HepG2 (cell line): ENCODE data around the gene FAM3A. TPM values are rescaled to one million over a fixed set of nuclear protein-coding genes. Genes with fewer than 3 reads are reported as not detected.

Source experiments
- ATAC-seq: fragments of 200-7000 bp; cut with Tn5 transposase; 3 replicates; pipeline ENCODE4 v1.9.1; 2020; ENCODE audit warnings: mild to moderate bottlenecking, moderate library complexity
- BruUV-seq: library from RNA; stranded (reverse); fragments of 400-500 nt; replicated peaks from 2 replicates; lab custom pipeline; 2021; lab: Mats Ljungman, UMichigan
- CTCF ChIA-PET: fragments of 300-600 bp; formaldehyde crosslinking; extraction: SDS; loops from one replicate; lab custom pipeline; 2021; ENCODE audit warnings: low total read pairs, inconsistent platforms, low intra/inter-chr PET ratio; lab: Yijun Ruan, JAX
- POLR2A ChIA-PET: fragments of 350-600 bp; sonication (Branson Sonifier 250); formaldehyde crosslinking; loops from one replicate; lab custom pipeline; 2020; ENCODE audit warnings: antibody characterized with exemption, inconsistent platforms; lab: Yijun Ruan, JAX
- DNase-seq: peaks from one replicate; pipeline ENCODE4 v3.0.0-alpha.2; 2015; ENCODE audit warnings: low spot score
- FAIRE-seq: peaks from 3 replicates; lab custom pipeline; 2011; peaks lifted over from hg19 to GRCh38; lab: Jason Lieb, UNC
- H2AFZ ChIP-seq: one replicate; pipeline ENCODE4 v1.6.1; 2011; ENCODE audit warnings: low read length, inconsistent platforms
- H3K27ac ChIP-seq: fragments of 300-600 bp; 3 replicates; pipeline ENCODE4 v1.8.0; 2011; ENCODE audit warnings: mixed run types, mild to moderate bottlenecking, mixed read lengths, low read length, inconsistent platforms; ENCODE audit not compliant: insufficient read depth; ENCODE audit errors: extremely low read length
- H3K27me3 ChIP-seq, 2 experiments: fragments of 200-600 bp in 1 of 2; 2 replicates in 1 of 2; 3 replicates in 1 of 2; pipeline versions ENCODE4 v1.6.0 to v1.8.0; 2011; ENCODE audit warnings: low read length in 2 of 2, mild to moderate bottlenecking in 2 of 2, moderate library complexity in 2 of 2, inconsistent platforms in 1 of 2; ENCODE audit not compliant: insufficient read depth in 2 of 2, control insufficient read depth in 1 of 2
- H3K36me3 ChIP-seq, 2 experiments: fragments of 200-600 bp in 1 of 2; replicated peaks in 1 of 2; 2 replicates in 1 of 2; 3 replicates in 1 of 2; pipeline versions ENCODE4 v1.5.1 to v1.8.0; 2011; ENCODE audit warnings: low read length in 2 of 2, inconsistent platforms in 1 of 2; ENCODE audit not compliant: insufficient read depth in 2 of 2, control insufficient read depth in 1 of 2
- H3K4me1 ChIP-seq: 2 replicates; pipeline ENCODE4 v1.5.1; 2012; ENCODE audit warnings: low read length, inconsistent platforms; ENCODE audit not compliant: insufficient read depth
- H3K4me2 ChIP-seq: 2 replicates; pipeline ENCODE4 v1.6.0; 2011; ENCODE audit warnings: low read depth, low read length, inconsistent platforms
- H3K4me3 ChIP-seq, 3 experiments: fragments of 200-600 bp in 1 of 3; sonication (generic), shearing (Covaris generic) in 1 of 3; replicated peaks in 1 of 3; 2 replicates each; pipeline ENCODE4 v1.5.1; 2011 to 2016; ENCODE audit warnings: low read length in 3 of 3, inconsistent platforms in 2 of 3, low read depth in 2 of 3, mild to moderate bottlenecking in 2 of 3, control low read depth in 1 of 3, mixed read lengths in 1 of 3; ENCODE audit not compliant: insufficient read depth in 1 of 3
- H3K79me2 ChIP-seq: one replicate; pipeline ENCODE4 v1.6.1; 2011; ENCODE audit warnings: low read length, inconsistent platforms; ENCODE audit not compliant: insufficient read depth
- H3K9ac ChIP-seq: 2 replicates; pipeline ENCODE4 v1.6.0; 2011; ENCODE audit warnings: mild to moderate bottlenecking, low read depth, low read length, inconsistent platforms; ENCODE audit not compliant: insufficient read depth
- H3K9me3 ChIP-seq: 2 replicates; pipeline ENCODE4 v1.5.1; 2012; ENCODE audit warnings: mild to moderate bottlenecking, low read length
- H4K20me1 ChIP-seq: 2 replicates; pipeline ENCODE4 v1.6.0; 2011; ENCODE audit warnings: inconsistent platforms, mild to moderate bottlenecking, low read length, moderate library complexity; ENCODE audit not compliant: insufficient read depth
- AGO2 ChIP-seq: fragments of 200-400 bp; formaldehyde crosslinking; optimal IDR thresholded peaks from 2 replicates; pipeline ENCODE3; 2017; ENCODE audit warnings: mild to moderate bottlenecking, low read depth, low read length, moderate library complexity
- HNRNPLL ChIP-seq: fragments of 200-400 bp; formaldehyde crosslinking; IDR thresholded peaks from 2 replicates; pipeline ENCODE4 v1.6.1; 2017; ENCODE audit warnings: mild to moderate bottlenecking, low read depth, low read length; ENCODE audit not compliant: poor library complexity, severe bottlenecking
- KDM5B ChIP-seq: sonication (generic); formaldehyde crosslinking; IDR thresholded peaks from 2 replicates; pipeline ENCODE4 v1.4.0; 2020; ENCODE audit warnings: missing genetic modification reagents, mild to moderate bottlenecking, borderline replicate concordance
- ZNF713 ChIP-seq: sonication (generic); formaldehyde crosslinking; IDR thresholded peaks from 2 replicates; pipeline ENCODE4 v1.4.0; 2020; ENCODE audit warnings: mild to moderate bottlenecking, missing genetic modification reagents
- WGBS: methylation state at CpG from one replicate; pipeline ENCODE4 v1.1.6; 2017; ENCODE audit warnings: low lambda C conversion rate; 5-methylcytosine and 5-hydroxymethylcytosine counted together
- in situ Hi-C: cut with HindIII; loops from 2 replicates; pipeline ENCODE4 v1.10.0; 2017; ENCODE audit warnings: low pct_unique_long_range_greater_than_20kb; ENCODE audit not compliant: extremely low pct_ligation_motif_present
- intact Hi-C: fragments of 100-400 bp; cut with micrococcal nuclease; formaldehyde crosslinking; loops from one replicate; pipeline ENCODE4 v1.10.0; 2022; ENCODE audit not compliant: unreplicated experiment
- polyA plus RNA-seq, 8 experiments: library from polyadenylated mRNA; depleted of rRNA in 3 of 8; stranded (reverse) in 7 of 8; unstranded in 1 of 8; fragments of >200 nt; fragmentation: Illumina TruSeq in 4 of 8; extraction: Trizol in 4 of 8; gene quantifications; 2 replicates each; pipeline versions ENCODE4 v1.2.1 to v1.2.3, GENCODE V29; 2011 to 2016; ENCODE audit warnings: low read depth in 4 of 8, missing spikeins in 1 of 8, mixed read lengths in 1 of 8; ENCODE audit not compliant: insufficient read depth in 1 of 8
- total RNA-seq, 5 experiments: library from RNA; depleted of rRNA; stranded (reverse); fragments of >200 nt; fragmentation: Illumina TruSeq; extraction: Trizol; gene quantifications; 2 replicates each; pipeline ENCODE4 v1.2.3, GENCODE V29; 2016; ENCODE audit warnings: low read depth in 1 of 5

FAM3A gene
- total and polyA plus RNA-seq, 2 of the 13 experiments (the other 11 are each of a cell fraction or from before 2014, with no cell fraction given): 11.2 to 22.7 TPM

- TF ChIP-seq HNRNPLL (peak; percentile 48), KDM5B (CRISPR knock-in tag) (peak; percentile 20; the same call in 1 of the 2 replicates)
These were observed 30.0 kb downstream of the FAM3A start (continued) for GRCh38 chrX:154486052-154486395.

- Histone ChIP-seq H3K4me2 (peak overlapping the region; percentile 62), H3K27me3 (no peaks in the 10 kb centered on the region), H3K4me3 (peak overlapping the region; percentile 49 to 67 (median 67); a peak in 5 of 6 replicates), H3K9ac (peak overlapping the region; percentile 73), H3K79me2 (no peaks in the 10 kb centered on the region), H3K36me3 (no peaks in the 10 kb centered on the region; a peak in 1 of 5 replicates), H3K27ac (peak overlapping the region; percentile 54), H3K4me1 (peaks cover 27% of the 10 kb centered on the region), H4K20me1 (no peaks in the 10 kb centered on the region), H2AFZ (no peak overlapping the region), H3K9me3 (no peaks in the 10 kb centered on the region)
- no TSS peak for BruUV-seq
- ATAC-seq (no peak), FAIRE-seq (no peak), DNase-seq (no peak)
- in situ Hi-C loops: no loop called here
- POLR2A ChIA-PET: interaction anchor here (3.2 kb wide), 1 partner anchor 57 kb away, joined by 13 read pairs; no protein-coding TSS in a partner anchor
- intact Hi-C loops: no loop called here
- CTCF ChIA-PET: interaction anchor here (1.4 kb wide), 1 partner anchor 49 kb away, joined by 3 read pairs; no protein-coding TSS in a partner anchor
- WGBS: 91% methylated on average over 9 of the region's 35 CpGs
- TF ChIP-seq AGO2 (peak; percentile 31), ZNF713 (CRISPR knock-in tag) (no peak)
These were observed 30.6 kb downstream of the FAM3A start for GRCh38 chrX:154485150-154486051.
